Mucosa of descending colon (tissue), 3 donors: ENCODE measurements around the gene AMER3. TPM values are rescaled to one million over a fixed set of nuclear protein-coding genes. Genes with fewer than 3 reads are reported as not detected.

Experiments used
- ATAC-seq: fragments of 200-7000 bp; cut with Tn5 transposase; one replicate; pipeline ENCODE4 v1.9.1; 2020; ENCODE audit warnings: mild to moderate bottlenecking, moderate library complexity
- DNase-seq, 3 donors: peaks; one replicate each; pipeline ENCODE4 v3.0.0-alpha.2; 2020
- H3K36me3 ChIP-seq: fragments of 200-600 bp; one replicate; pipeline ENCODE4 v1.8.0; 2021; ENCODE audit warnings: low read depth, mild to moderate bottlenecking
- H3K4me1 ChIP-seq: fragments of 200-600 bp; one replicate; pipeline ENCODE4 v1.8.0; 2021; ENCODE audit warnings: low read depth, mild to moderate bottlenecking
- H3K4me3 ChIP-seq: fragments of 200-600 bp; one replicate; pipeline ENCODE4 v1.8.0; 2021; ENCODE audit warnings: mild to moderate bottlenecking
- H3K9me3 ChIP-seq: fragments of 200-600 bp; one replicate; pipeline ENCODE4 v1.8.0; 2021; ENCODE audit warnings: mild to moderate bottlenecking
- CTCF ChIP-seq: fragments of 200-600 bp; IDR thresholded peaks from one replicate; pipeline ENCODE4 v1.8.0; 2022; ENCODE audit warnings: antibody characterized with exemption, mild to moderate bottlenecking
- intact Hi-C, 2 donors: fragments of 100-400 bp; cut with DNase I in 1 of 2; cut with micrococcal nuclease in 1 of 2; formaldehyde crosslinking; loops; one replicate each; pipeline versions ENCODE4 v1.11.0 to v1.11.1; 2022; cut with DNase I, micrococcal nuclease
- total RNA-seq, 3 donors: library from RNA; stranded (reverse); fragmentation: NEBNext Ultra II Directional in 2 of 3; extraction: Animal tissue kit (Norgen Biotek cat#: 25700) in 2 of 3; gene quantifications; one replicate each; pipeline versions ENCODE4 v1.2.1 to v1.2.4, GENCODE V29; 2021 to 2023
- donor health status: DM: no; HTN: no; CAD: no; lungs with moderate emphysema.
- donor health status: DM: no; HTN: no; CAD: no.
- donor health status: DM: no; HTN: yes; CAD: no.

Gene AMER3
- total RNA-seq, 3 donors from 2014 or later = 0.16 to 0.55 (median 0.52) TPM

- Histone ChIP-seq H3K9me3 (no peaks in the 10 kb centered on the region), H3K4me3 (peak overlapping the region; percentile 39), H3K4me1 (peaks cover 7% of the 10 kb centered on the region), H3K36me3 (no peaks in the 10 kb centered on the region)
- no peak for DNase-seq
- no peak for ATAC-seq
- intact Hi-C loops = loop anchor here (5.0 kb wide), 1 partner anchor 74 kb away; no protein-coding TSS in a partner anchor
- no peak for TF ChIP-seq CTCF
Measured at GRCh38 chr2:130798472-130799218, 43.3 kb downstream of the AMER3 start.

DNA sequence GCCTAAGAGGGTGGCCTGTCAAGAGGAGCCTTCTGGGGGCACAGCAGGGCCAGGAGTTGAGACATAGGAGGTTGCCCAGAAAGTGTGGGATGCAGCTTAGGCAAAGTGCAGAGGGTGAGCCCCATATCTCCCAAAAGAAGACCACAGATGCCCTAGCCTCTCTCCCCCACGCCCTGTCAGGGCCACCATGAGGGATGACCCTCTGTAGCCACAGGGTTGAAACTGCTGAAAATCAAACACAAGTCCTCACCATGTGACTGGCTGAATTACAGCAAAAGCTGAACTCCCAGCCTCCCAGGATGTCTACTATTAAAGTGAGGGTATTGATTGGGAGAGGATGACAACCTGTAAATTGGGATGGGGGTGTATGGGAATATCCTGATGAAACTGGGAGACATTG, 44.0 kb downstream of the AMER3 start:
- no peaks in the 10 kb centered on the region for H3K9me3 ChIP-seq
- DNase-seq (no peak), ATAC-seq (no peak)
- H3K36me3 ChIP-seq = no peaks in the 10 kb centered on the region
- H3K4me3 ChIP-seq = no peak overlapping the region
- H3K4me1 ChIP-seq = peaks cover 7% of the 10 kb centered on the region
- TF ChIP-seq CTCF = no peak
- intact Hi-C loops = loop anchor here (5.0 kb wide), 1 partner anchor 73 kb away; no protein-coding TSS in a partner anchor

DNA sequence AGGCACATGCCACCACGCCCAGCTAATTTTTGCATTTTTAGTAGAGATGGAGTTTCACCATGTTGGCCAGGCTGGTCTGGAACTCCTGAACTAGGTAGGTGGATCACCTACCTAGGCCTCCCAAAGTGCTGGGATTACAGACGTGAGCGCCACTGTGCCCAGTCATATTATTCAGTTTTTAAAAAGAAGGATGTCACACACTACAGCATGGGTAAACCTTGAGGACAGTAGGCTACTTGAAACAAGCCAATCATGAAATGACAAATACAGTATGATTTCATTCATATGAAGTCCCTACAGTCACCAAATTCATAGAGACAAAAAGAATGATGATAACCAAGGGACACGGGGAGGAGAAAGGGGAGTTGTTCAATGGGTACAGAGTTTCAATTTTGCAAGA, 50.3 kb downstream of the AMER3 start:
- Histone ChIP-seq H3K4me1 (peaks cover 8% of the 10 kb centered on the region), H3K36me3 (no peaks in the 10 kb centered on the region), H3K4me3 (no peak overlapping the region), H3K9me3 (no peaks in the 10 kb centered on the region)
- intact Hi-C loops = no loop called here
- DNase-seq (no peak), ATAC-seq (no peak)
- no peak for TF ChIP-seq CTCF

DNA sequence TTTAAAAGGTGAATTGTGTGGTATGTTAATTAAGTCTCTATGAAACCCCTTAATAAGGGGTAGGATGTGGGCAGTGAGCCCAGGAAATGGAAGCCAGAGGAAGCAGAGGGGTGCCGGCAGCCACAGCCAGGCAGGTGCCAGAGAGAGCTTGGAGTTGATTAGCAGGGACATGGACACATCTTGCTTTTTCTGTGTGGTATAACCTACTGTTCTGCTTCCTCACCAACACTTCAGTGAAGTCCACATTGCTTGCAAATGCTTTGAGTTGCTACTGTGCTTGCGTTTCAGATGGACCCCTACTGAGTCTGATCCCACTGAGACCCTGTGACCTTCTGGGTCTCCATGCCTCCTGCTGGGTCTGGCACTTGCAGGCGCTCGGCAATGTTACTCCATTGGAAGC, 51.0 kb downstream of the AMER3 start:
- no peaks in the 10 kb centered on the region for H3K36me3 ChIP-seq
- intact Hi-C loops = no loop called here
- no peak for TF ChIP-seq CTCF
- ATAC-seq (no peak), DNase-seq (no peak)
- no peak overlapping the region for H3K4me3 ChIP-seq
- peaks cover 8% of the 10 kb centered on the region for H3K4me1 ChIP-seq
- no peaks in the 10 kb centered on the region for H3K9me3 ChIP-seq

DNA sequence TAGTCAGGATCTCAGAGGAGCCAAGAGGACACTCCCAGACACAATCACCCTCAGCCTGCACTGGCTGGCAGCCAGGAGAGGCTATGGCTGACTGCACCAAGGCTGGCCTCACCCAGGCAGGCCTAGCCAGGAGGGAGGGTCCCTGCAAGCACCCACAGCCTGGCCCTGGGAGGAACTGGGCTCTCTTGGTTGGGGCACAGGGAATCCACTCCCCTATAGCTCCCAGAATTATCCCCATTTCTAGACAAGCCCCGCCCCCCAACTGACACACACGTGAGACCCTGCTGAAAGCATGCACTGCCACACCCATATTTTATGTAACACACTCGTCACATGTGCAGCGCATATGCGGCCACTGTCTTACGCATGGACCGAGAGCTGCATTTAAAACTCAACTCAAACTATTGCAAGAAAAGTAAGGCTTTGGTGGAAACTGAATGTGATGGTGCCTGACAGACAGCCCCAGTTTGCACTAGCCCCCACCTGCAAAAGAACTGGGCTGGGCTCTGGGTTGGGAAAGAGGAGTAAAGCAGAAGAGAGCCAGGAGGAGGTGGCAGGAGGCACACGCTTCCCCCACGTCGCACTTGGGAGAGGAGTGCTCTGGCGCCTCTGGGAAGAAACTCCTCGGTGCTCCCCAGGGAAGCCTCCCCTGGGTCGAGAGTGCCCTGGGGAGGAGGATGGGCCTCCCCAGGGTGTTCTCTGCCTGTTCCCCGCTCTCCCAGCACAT, 52.5 kb downstream of the AMER3 start:
- no peak for TF ChIP-seq CTCF
- DNase-seq (peak in 2 of 3 donors; percentile 88 to 91), ATAC-seq (peak; percentile 95)
- no peaks in the 10 kb centered on the region for H3K36me3 ChIP-seq
- intact Hi-C loops = no loop called here
- H3K9me3 ChIP-seq = no peaks in the 10 kb centered on the region
- H3K4me3 ChIP-seq = no peak overlapping the region
- peaks cover 8% of the 10 kb centered on the region for H3K4me1 ChIP-seq
